GM10266 (cell line): Measurements from ENCODE around the gene TMEM135.

Experiments used
- DNase-seq: peaks from one replicate; pipeline ENCODE4 v3.0.0; 2012; ENCODE audit errors: extremely low spot score
- TF ChIP-seq, protein P1 (sequence below): IDR thresholded peaks from 2 replicates; pipeline ENCODE4 v1.5.1; 2012; ENCODE audit warnings: mild to moderate bottlenecking, low read depth; ENCODE audit not compliant: control insufficient read depth, insufficient read depth; ENCODE audit errors: missing control alignments

Gene TMEM135

GRCh38 chr11:87295237-87295636 is 257.5 kb downstream of the TMEM135 start:
- no peak for DNase-seq
- TF ChIP-seq, protein P1, sequence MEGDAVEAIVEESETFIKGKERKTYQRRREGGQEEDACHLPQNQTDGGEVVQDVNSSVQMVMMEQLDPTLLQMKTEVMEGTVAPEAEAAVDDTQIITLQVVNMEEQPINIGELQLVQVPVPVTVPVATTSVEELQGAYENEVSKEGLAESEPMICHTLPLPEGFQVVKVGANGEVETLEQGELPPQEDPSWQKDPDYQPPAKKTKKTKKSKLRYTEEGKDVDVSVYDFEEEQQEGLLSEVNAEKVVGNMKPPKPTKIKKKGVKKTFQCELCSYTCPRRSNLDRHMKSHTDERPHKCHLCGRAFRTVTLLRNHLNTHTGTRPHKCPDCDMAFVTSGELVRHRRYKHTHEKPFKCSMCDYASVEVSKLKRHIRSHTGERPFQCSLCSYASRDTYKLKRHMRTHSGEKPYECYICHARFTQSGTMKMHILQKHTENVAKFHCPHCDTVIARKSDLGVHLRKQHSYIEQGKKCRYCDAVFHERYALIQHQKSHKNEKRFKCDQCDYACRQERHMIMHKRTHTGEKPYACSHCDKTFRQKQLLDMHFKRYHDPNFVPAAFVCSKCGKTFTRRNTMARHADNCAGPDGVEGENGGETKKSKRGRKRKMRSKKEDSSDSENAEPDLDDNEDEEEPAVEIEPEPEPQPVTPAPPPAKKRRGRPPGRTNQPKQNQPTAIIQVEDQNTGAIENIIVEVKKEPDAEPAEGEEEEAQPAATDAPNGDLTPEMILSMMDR, result no peak

DNA sequence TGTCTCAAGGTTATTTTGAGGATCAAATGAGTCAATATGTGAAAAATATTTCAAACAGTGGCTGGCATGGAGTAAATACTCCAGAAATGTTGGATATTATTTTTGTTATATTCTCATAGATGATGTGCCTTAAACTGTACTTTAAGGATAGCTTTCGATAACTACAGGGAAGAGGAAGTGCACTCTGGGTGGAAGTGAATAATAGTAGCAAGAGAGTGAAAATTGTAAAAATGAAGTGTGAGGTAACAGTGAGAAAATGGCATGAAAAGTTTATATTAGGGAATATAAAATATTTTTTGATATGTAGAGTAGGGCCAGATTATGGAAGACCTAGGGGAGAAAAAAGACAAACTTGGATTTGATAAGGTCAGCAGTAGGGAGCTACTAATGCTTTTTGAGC is 258.9 kb downstream of the TMEM135 start:
- TF ChIP-seq, protein P1, result no peak
- DNase-seq, result no peak

DNA sequence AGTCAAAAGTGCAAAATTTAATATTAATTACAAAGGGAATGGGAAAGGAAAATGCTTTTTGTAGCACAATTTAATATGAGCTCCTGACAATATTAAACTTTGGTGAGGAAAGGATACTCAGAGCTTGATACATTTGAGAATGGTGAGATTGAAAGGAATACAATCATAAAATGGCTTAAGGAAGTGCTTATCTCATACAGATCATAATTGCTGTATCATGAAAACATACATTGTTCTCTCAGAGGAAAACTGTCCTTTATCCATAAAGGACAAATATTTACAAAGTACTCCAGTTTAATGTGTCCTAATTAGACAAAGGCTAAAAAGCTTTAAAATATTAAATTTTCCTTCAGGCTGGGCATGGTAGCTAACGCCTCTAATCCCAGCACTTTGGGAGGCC is 260.4 kb downstream of the TMEM135 start:
- TF ChIP-seq, protein P1, result no peak
- DNase-seq, result no peak

- TF ChIP-seq, protein P1, result no peak
- no peak for DNase-seq
These were observed 261.3 kb downstream of the TMEM135 start for GRCh38 chr11:87299041-87299481.

- TF ChIP-seq, protein P1, result no peak
These were observed 263.1 kb downstream of the TMEM135 start for GRCh38 chr11:87300640-87301380.

DNA sequence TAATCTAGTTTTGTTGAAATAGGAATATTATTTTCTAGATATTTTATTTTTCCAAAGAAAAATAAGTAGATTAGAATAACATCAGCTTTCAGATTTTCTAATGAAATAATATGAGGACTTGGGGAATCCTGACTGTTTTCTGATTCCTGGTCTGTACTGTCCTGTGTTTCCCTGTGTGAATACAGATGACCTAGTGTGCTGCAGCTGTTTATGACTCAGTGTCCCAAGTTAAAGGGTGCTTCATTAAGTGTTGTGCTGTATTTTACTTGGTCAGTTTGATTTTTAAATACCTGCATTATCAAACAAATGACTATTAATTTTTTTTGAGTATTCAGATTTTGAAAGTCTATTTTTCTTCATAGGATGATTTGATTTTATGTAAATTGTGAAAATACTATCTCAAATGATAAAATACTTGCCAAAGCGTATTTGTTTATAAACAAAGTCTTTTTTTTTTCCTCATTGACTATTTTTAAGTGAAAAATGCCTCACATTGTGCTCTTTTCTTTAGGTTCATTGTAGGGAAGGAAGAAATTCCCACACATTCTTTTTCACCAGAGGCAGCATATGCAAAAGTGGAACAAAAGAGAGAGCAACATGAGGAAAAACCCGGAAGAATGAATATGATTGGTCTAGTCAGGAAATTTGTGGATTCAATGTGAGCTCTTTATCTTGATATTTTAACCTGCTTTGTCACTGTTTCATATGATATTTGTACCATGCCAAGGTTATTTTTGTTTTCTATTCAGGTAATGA is 264.2 kb downstream of the TMEM135 start:
- DNase-seq, result no peak
- TF ChIP-seq, protein P1, result no peak

More at GRCh38 chr11:87300640-87301380, 263.1 kb downstream of the TMEM135 start:
- DNase-seq, result no peak

- TF ChIP-seq, protein P1, result no peak
- no peak for DNase-seq
These were observed 266.7 kb downstream of the TMEM135 start for GRCh38 chr11:87304412-87304811.
